ENCODE measurements around the gene GSTA1.
"Not testable (repeated sequence)": the region's sequence is repeated elsewhere in the genome, so short reads cannot be mapped to it uniquely, and the experiment has no call there.

The GSTA1 gene

DNA sequence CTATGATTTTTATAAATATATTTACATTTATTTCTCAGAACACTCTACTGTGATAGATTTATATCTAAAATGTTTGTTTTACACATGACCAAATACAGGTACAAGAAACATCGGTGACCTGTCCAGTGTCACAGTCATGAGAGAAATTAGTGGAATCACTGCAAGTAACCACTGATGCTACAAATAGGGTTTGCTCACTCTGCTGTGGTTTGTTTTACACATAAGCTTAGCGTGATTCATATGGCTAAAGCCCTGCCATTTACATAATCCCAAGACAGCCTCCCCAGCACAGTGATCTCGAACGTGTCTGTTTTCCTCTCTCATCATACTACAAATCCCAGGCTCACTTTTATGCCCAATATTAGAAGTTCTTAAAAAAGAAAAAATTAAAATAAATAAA, 34.2 kb downstream of the GSTA1 start:
- not testable (repeated sequence) for H3K27me3 ChIP-seq (ENCODE audit: insufficient read depth, low read length); H3K9ac ChIP-seq (ENCODE audit: low read depth, low read length); H3K36me3 ChIP-seq (ENCODE audit: insufficient read depth, low read depth, low read length); H3K27ac ChIP-seq (ENCODE audit: low read length); H3K9me3 ChIP-seq (ENCODE audit: insufficient read depth, low read depth, low read length); H3K4me1 ChIP-seq (ENCODE audit: insufficient read depth, low read length); H3K4me3 ChIP-seq (ENCODE audit: low read length)

DNA sequence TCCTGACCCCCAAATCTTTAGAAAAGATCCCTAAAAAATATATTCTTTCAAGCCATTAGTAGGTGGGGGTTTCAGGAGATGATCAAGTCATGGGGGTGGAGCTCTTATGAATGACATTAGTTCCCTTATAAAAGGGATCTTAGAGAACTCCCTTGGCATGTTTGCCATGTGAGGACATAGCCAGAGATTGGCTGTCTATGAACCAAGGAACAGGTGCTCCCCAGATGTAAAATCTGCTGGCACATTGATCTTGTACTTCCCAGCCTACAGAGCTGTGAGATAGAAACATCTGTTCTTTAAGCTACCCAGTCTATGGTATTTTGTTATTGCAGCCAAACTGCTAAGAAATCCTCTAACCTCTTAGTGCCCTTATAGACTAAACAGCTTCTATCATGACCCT, 36.0 kb downstream of the GSTA1 start:
- H3K36me3 ChIP-seq (ENCODE audit: insufficient read depth, low read depth, low read length); H3K4me3 ChIP-seq (ENCODE audit: low read length); H3K27ac ChIP-seq (ENCODE audit: low read length); H3K9me3 ChIP-seq (ENCODE audit: insufficient read depth, low read depth, low read length); H3K9ac ChIP-seq (ENCODE audit: low read depth, low read length); H3K4me1 ChIP-seq (ENCODE audit: insufficient read depth, low read length); H3K27me3 ChIP-seq (ENCODE audit: insufficient read depth, low read length): not testable (repeated sequence)

DNA sequence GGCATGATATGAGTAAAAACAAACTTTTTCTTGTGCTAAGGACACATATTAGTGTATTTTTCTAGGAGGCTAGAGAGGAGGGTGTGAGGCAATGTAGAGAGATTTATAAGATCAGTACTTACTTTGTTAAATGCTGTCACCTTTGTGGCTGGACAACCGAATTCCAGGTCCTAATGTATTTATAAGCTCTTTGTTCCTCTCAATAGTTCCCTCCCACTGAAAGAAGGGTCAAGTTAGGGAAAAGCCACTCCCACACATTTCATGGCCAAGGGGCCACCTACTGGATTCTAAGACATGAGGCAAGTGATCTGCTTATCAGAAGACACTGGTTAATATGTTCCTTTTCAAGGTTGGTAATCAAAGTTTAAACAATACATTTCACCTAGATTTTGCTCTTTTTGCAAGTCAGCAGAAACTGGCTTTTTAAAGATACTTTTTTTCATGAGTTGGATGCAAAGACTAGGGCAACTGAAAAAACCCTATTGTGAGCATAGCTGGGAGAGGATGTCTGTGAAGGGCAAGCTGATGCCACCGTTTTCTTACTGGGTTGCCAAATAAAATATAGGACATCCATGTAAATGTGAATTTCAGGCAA, 40.2 kb downstream of the GSTA1 start, which contains the start of gene GSTA2:
Gene GSTA2, minus strand, starts transcription at position 154 of the 595 bp plus-strand sequence. CDS start 5,528 bp downstream, outside the sequence.
- not testable (repeated sequence) for H3K36me3 ChIP-seq (ENCODE audit: insufficient read depth, low read depth, low read length); H3K4me3 ChIP-seq (ENCODE audit: low read length); H3K27me3 ChIP-seq (ENCODE audit: insufficient read depth, low read length); H3K9me3 ChIP-seq (ENCODE audit: insufficient read depth, low read depth, low read length); H3K4me1 ChIP-seq (ENCODE audit: insufficient read depth, low read length); H3K27ac ChIP-seq (ENCODE audit: low read length); H3K9ac ChIP-seq (ENCODE audit: low read depth, low read length)

DNA sequence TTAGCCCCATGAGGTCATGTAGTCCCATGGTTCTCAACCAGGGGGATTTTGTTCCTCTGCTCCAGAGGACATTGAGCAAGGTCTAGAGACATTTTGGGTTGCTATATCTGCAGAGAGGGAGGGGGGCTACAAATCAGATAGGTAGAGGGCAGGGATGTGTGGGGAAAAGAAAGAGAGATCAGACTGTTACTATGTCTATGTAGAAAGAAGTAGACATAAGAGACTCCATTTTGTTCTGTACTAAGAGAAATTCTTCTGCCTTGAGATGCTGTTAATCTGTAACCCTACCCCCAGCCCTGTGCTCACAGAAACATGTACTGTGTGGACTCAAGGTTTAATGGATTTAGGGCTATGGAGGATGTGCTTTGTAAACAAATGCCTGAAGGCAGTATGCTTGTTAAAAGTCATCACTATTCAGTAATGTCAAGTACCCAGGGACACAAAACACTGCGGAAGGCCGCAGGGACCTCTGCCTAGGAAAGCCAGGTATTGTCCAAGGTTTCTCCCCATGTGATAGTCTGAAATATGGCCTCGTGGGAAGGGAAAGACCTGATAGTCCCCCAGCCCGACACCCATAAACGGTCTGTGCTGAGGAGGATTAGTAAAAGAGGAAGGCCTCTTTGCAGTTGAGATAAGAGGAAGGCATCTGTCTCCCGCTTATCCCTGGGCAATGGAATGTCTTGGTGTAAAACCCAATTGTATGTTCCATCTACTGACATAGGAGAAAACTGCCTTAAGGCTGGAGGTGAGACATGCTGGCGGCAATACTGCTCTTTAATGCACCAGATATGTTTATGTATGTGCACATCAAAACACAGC, 41.7 kb downstream of the GSTA1 start:
- not testable (repeated sequence) for H3K4me1 ChIP-seq (ENCODE audit: insufficient read depth, low read length); H3K36me3 ChIP-seq (ENCODE audit: insufficient read depth, low read depth, low read length); H3K4me3 ChIP-seq (ENCODE audit: low read length); H3K27ac ChIP-seq (ENCODE audit: low read length); H3K9ac ChIP-seq (ENCODE audit: low read depth, low read length); H3K9me3 ChIP-seq (ENCODE audit: insufficient read depth, low read depth, low read length); H3K27me3 ChIP-seq (ENCODE audit: insufficient read depth, low read length)

DNA sequence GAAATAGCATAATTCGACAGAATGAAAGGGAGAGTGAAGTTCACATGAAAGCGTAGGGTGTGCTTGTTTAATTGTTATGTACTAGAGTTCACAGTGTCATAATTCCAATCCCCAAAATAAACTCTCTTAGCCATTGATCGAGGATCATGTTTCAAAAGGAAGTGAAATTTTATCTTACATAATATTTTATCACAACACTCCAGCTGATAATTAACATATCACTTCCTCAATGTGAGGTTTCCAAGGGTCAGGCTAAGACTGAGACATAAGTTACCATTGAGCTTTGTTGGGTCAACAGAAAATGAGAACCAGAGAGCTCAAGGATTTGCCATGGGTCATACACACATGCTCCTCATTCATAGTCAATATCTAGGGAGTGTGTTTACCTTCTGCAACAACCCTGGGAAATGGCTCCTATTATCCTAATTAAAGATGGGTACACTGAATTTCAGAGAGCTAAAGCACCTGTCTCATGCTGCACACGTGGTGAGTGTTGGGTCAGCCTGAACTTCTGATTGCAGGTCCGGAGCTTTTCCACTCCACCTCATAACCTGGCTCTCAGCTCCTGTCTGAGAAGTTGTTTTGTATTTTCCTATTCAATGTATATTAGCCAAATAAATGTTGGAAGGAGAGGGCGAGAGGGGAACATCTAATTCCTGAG, 43.4 kb downstream of the GSTA1 start:
- H3K4me3 ChIP-seq (ENCODE audit: low read length), result no peak overlapping the region
- H3K4me1 ChIP-seq (ENCODE audit: insufficient read depth, low read length), result no peaks in the 10 kb centered on the region
- no peaks in the 10 kb centered on the region for H3K27me3 ChIP-seq (ENCODE audit: insufficient read depth, low read length)
- no peak overlapping the region for H3K27ac ChIP-seq (ENCODE audit: low read length)
- no peaks in the 10 kb centered on the region for H3K36me3 ChIP-seq (ENCODE audit: insufficient read depth, low read depth, low read length)
- no peaks in the 10 kb centered on the region for H3K9me3 ChIP-seq (ENCODE audit: insufficient read depth, low read depth, low read length)
- no peak overlapping the region for H3K9ac ChIP-seq (ENCODE audit: low read depth, low read length)

DNA sequence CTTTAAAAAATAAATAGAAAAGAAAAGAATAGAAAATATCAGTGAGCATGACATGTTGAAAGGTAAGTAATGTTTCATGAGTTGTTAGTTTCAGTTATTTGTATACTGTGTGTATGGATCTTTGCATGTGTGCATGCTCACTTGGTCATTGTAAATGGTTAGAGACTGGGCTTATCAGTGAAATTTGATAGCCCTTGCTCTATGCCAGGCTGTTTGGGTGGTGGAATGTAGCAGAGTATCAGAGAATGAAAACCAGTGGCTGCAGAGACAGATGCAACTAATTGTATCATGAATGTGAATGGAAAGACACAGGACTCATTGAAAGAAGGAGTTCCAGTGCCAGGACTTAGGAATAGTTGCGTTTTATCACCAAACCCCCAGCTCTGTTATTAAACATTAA, 44.5 kb downstream of the GSTA1 start:
- no peaks in the 10 kb centered on the region for H3K4me1 ChIP-seq (ENCODE audit: insufficient read depth, low read length)
- H3K4me3 ChIP-seq (ENCODE audit: low read length), result no peak overlapping the region
- H3K9ac ChIP-seq (ENCODE audit: low read depth, low read length), result no peak overlapping the region
- H3K27ac ChIP-seq (ENCODE audit: low read length), result no peak overlapping the region
- no peaks in the 10 kb centered on the region for H3K27me3 ChIP-seq (ENCODE audit: insufficient read depth, low read length)
- no peaks in the 10 kb centered on the region for H3K36me3 ChIP-seq (ENCODE audit: insufficient read depth, low read depth, low read length)
- H3K9me3 ChIP-seq (ENCODE audit: insufficient read depth, low read depth, low read length), result no peaks in the 10 kb centered on the region

DNA sequence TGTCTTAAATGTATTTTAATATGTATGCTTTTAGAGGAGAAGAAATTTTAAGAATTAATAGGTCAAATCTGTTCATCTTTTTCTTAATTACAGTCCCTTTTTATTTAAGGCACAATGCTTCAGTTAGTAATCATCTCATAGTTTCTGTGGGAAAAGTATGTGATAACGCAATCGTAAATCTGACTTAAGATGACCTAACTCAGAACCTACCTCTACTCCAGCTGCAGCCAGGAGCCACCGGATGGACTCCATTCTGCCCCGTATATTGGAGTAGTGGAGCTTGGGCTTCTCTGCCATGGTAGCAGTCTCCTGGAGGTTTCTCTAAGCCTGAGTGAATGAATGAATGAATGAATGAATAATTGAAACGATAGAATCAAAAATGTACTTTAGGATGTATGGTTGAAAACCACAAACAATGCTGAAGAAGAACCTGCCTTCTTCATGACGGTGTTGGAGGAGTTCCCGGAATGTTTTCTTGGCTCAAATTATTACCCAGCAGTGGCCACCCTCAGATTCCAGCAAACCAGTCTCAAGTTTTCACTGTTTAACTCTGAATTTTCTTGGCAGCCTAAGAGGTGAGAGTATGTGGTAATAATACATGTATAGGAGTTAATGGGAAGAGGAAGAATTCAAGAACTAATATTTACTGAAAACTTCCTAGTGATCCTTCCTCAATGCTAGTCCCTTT, 45.8 kb downstream of the GSTA1 start:
- not testable (repeated sequence) for H3K4me1 ChIP-seq (ENCODE audit: insufficient read depth, low read length)

DNA sequence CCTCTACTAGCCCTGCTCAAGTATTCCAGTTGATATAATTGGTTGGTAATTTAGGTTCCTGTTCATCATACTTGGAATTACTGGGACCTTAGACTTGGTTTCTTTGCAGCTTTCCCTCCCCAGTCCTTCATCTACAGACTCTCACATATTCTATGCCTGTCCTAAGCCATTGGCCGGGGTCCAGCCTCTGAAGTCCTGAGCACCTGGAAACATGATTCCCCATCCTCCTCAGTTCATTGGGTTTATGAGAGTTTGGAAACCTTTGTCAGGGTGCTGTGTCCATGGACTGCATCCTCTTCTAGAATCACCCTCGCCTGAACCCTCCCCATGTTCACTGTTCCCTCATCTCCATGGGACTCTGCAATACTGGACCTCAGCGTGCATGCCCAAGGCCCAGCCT, 49.2 kb downstream of the GSTA1 start:
- H3K4me3 ChIP-seq (ENCODE audit: low read length), result no peak overlapping the region
- H3K9me3 ChIP-seq (ENCODE audit: insufficient read depth, low read depth, low read length), result peaks cover 5% of the 10 kb centered on the region; the same call in 1 of the 2 replicates
- H3K27me3 ChIP-seq (ENCODE audit: insufficient read depth, low read length), result no peaks in the 10 kb centered on the region
- no peak overlapping the region for H3K9ac ChIP-seq (ENCODE audit: low read depth, low read length)
- no peak overlapping the region for H3K27ac ChIP-seq (ENCODE audit: low read length)
- H3K4me1 ChIP-seq (ENCODE audit: insufficient read depth, low read length), result no peaks in the 10 kb centered on the region; the same call in 1 of the 2 replicates
- no peaks in the 10 kb centered on the region for H3K36me3 ChIP-seq (ENCODE audit: insufficient read depth, low read depth, low read length)

More for the DNA sequence above, 45.8 kb downstream of the GSTA1 start:
- H3K27ac ChIP-seq (ENCODE audit: low read length); H3K4me3 ChIP-seq (ENCODE audit: low read length); H3K36me3 ChIP-seq (ENCODE audit: insufficient read depth, low read depth, low read length); H3K9me3 ChIP-seq (ENCODE audit: insufficient read depth, low read depth, low read length); H3K27me3 ChIP-seq (ENCODE audit: insufficient read depth, low read length); H3K9ac ChIP-seq (ENCODE audit: low read depth, low read length): not testable (repeated sequence)

DNA sequence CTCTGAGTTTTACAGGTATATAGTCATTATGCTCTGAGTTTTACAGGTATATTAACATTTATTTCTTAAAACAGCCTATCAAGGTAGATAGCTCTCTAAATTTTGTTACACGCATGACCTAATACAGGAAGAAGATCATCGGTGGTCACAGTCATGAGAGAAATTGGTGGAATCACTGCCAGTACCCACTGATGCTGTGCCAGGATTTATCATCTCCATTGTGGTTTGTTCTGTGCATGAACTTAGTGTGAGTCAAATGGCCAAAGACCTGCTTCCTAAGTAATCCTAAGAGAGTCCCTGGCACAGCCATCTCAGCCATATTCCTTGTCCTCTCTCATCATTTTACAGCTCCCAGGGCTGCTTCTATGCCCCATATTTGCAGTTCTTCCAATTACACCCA, 50.5 kb downstream of the GSTA1 start:
- H3K27me3 ChIP-seq (ENCODE audit: insufficient read depth, low read length); H3K9ac ChIP-seq (ENCODE audit: low read depth, low read length); H3K4me3 ChIP-seq (ENCODE audit: low read length); H3K36me3 ChIP-seq (ENCODE audit: insufficient read depth, low read depth, low read length); H3K4me1 ChIP-seq (ENCODE audit: insufficient read depth, low read length); H3K27ac ChIP-seq (ENCODE audit: low read length); H3K9me3 ChIP-seq (ENCODE audit: insufficient read depth, low read depth, low read length): not testable (repeated sequence)

DNA sequence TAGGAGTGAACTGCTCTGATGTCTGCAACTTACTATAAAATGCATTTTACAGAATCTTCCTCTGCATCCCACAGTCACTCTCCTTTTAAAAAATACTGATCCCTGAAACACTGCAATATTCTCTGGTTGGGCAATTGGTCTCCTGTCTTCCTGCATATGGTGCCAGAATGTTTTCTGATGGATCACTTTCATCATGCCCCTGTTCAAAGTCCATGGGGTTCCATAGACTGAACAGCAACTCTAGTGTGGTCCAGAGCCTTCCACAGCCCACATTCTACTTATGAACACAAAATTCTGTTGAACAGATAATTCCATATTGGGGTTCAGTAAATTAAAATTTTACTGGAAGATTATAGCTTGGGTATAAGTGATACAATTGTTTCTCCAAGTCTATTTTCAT, 51.3 kb downstream of the GSTA1 start:
- no peak overlapping the region for H3K4me3 ChIP-seq (ENCODE audit: low read length)
- no peak overlapping the region for H3K27ac ChIP-seq (ENCODE audit: low read length)
- H3K4me1 ChIP-seq (ENCODE audit: insufficient read depth, low read length), result no peaks in the 10 kb centered on the region; the same call in 1 of the 2 replicates

DNA sequence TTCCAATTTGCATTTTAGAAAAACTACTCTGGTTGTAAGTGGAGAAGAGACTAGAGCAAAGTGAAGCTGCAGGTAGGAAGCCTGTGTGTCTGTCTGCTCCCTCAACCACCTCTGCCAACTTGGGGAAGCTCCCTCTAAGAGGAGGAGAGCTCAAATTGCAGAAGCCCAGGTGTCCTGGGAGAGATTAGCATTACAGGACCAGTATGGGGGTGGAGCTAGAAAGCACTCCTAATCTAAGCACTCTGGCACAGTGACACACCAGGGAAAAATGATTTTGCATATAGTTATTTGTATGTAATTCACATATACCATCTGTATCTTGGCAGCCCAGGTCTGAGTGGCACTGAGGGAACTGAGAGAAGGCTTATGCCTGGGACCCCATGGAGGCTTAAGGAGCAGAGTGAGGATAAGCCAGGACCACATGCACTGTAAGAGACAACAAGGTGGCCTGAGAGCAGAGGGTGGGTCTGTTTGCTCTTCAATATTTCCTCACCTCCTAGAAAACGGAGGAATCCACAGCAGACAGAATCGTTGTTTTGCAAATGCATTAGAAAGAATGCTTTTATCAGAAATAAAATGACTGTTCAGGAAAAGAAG, 54.0 kb downstream of the GSTA1 start:
- no peak overlapping the region for H3K9ac ChIP-seq (ENCODE audit: low read depth, low read length)
- H3K27ac ChIP-seq (ENCODE audit: low read length), result no peak overlapping the region
- H3K9me3 ChIP-seq (ENCODE audit: insufficient read depth, low read depth, low read length), result peaks cover 5% of the 10 kb centered on the region; the same call in 1 of the 2 replicates
- H3K4me1 ChIP-seq (ENCODE audit: insufficient read depth, low read length), result no peaks in the 10 kb centered on the region; the same call in 1 of the 2 replicates
- no peaks in the 10 kb centered on the region for H3K27me3 ChIP-seq (ENCODE audit: insufficient read depth, low read length)
- H3K36me3 ChIP-seq (ENCODE audit: insufficient read depth, low read depth, low read length), result no peaks in the 10 kb centered on the region
- no peak overlapping the region for H3K4me3 ChIP-seq (ENCODE audit: low read length)

More for the DNA sequence above, 51.3 kb downstream of the GSTA1 start:
- H3K9me3 ChIP-seq (ENCODE audit: insufficient read depth, low read depth, low read length), result peaks cover 5% of the 10 kb centered on the region; the same call in 1 of the 2 replicates
- no peaks in the 10 kb centered on the region for H3K36me3 ChIP-seq (ENCODE audit: insufficient read depth, low read depth, low read length)
- H3K9ac ChIP-seq (ENCODE audit: low read depth, low read length), result no peak overlapping the region
- no peaks in the 10 kb centered on the region for H3K27me3 ChIP-seq (ENCODE audit: insufficient read depth, low read length)

Measured in iPS-20b (cell line).